GM12865 (cell line): Measurements from ENCODE around the gene S1PR3.

Experiments
- DNase-seq: peaks from one replicate; pipeline ENCODE4 v3.0.0; 2010; ENCODE audit warnings: low read depth
- H3K4me3 ChIP-seq: 2 replicates; pipeline ENCODE4 v1.5.1; 2011; ENCODE audit warnings: mild to moderate bottlenecking, low read depth, low read length, control low read depth
- TF ChIP-seq, protein P1 (sequence below): IDR thresholded peaks from 2 replicates; pipeline ENCODE4 v1.5.1; 2011; ENCODE audit warnings: low read length, control low read depth, low read depth, inconsistent platforms; ENCODE audit not compliant: insufficient read depth; ENCODE audit errors: missing control alignments

Gene S1PR3

DNA sequence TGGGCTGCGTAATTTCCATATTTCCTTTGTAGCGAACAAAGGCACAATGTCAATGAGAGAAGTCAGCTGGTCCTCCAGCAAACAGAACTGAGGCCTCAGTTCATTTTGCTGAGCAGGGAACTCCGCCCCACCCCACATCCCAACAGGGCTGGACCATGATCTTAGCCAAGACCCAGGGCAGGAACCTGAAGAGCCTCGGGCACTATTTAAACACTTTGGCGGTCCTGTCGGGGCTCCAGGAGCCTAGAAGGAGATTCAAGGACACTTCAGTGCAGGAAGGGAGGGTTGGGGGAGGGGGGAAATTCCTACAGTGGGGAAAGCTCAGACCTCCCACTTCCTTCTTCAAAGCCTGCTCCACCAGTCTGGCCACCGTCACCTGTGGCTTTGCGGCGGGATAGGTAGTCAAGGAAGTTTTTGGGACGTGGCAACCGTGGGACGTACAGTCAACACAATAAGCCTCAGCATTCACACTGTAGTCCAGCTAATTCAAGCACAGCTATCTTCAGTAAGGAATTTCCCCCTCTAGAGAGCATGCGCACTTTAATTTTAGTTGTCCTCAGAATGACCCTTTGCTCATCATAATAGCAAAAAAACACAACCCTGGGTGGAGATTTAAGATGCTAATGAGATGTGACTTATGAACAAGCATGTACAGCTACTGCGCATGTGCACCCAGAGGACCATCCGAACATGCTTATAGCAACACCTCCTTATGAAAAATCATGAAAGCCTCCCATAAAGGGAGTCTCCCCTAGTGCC, 30.9 kb downstream of the S1PR3 start:
- DNase-seq: no peak
- TF ChIP-seq, protein P1, sequence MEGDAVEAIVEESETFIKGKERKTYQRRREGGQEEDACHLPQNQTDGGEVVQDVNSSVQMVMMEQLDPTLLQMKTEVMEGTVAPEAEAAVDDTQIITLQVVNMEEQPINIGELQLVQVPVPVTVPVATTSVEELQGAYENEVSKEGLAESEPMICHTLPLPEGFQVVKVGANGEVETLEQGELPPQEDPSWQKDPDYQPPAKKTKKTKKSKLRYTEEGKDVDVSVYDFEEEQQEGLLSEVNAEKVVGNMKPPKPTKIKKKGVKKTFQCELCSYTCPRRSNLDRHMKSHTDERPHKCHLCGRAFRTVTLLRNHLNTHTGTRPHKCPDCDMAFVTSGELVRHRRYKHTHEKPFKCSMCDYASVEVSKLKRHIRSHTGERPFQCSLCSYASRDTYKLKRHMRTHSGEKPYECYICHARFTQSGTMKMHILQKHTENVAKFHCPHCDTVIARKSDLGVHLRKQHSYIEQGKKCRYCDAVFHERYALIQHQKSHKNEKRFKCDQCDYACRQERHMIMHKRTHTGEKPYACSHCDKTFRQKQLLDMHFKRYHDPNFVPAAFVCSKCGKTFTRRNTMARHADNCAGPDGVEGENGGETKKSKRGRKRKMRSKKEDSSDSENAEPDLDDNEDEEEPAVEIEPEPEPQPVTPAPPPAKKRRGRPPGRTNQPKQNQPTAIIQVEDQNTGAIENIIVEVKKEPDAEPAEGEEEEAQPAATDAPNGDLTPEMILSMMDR: no peak
- no peak overlapping the region for H3K4me3 ChIP-seq

DNA sequence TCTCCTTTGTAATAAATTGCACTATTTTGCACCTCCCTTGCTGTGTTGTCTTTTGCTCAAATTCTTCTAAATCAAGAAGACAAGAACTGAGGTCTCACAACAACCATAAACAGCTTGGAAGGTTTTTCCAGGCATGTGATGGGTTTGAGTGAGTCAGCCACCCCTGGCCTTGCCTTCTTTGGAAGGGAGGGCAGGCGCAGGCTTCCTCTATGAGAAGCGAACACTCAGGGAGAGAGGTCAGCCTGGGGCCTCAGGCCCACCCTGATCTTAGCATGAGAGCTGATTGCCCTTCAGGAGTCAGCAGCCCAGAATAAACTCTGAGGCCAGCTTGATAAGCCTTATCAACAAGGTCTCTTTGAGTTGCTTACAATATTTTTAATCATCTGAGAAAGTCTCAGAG, 31.6 kb downstream of the S1PR3 start:
- H3K4me3 ChIP-seq: no peak overlapping the region
- TF ChIP-seq, protein P1: no peak
- no peak for DNase-seq

DNA sequence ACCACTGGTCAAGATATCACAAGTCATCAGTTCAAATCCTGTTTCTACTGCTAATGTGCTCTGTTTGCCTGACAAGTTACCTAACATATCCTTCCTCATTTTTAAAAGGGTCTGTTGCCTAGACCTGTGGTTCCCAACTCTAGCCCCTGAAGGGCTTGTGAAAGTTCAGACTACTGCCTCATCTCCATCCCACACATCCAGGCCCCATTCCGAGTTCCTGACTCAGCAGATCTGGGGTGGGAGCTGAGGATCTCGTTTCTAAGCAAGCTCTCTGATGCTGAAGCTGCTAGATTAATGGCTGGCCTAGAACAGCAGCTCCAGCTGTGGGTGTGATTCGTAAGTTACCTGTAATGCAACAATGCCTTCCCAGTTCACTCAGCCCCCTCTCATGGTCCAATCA, 32.5 kb downstream of the S1PR3 start:
- H3K4me3 ChIP-seq: no peak overlapping the region
- DNase-seq: no peak
- TF ChIP-seq, protein P1: no peak

DNA sequence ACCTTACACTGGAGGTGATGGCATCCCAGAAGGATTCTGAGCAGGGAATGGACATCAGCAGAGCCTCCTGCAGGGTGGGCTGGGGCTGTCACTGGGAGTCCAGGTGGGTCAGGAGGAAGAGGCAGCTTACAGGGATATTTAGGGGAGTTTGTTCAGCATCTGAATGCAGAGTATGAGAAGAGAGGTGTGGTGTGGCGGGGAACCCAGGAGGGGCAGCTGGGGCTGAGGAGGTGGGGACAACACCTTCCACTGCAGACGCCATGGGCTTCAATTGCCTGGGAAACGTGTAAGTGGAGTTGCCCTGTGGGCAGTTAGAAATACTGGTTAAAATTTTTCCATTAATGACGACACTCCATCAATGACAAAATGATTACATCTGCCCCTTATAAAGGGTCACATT, 33.5 kb downstream of the S1PR3 start:
- no peak overlapping the region for H3K4me3 ChIP-seq
- no peak for DNase-seq
- TF ChIP-seq, protein P1: no peak

DNA sequence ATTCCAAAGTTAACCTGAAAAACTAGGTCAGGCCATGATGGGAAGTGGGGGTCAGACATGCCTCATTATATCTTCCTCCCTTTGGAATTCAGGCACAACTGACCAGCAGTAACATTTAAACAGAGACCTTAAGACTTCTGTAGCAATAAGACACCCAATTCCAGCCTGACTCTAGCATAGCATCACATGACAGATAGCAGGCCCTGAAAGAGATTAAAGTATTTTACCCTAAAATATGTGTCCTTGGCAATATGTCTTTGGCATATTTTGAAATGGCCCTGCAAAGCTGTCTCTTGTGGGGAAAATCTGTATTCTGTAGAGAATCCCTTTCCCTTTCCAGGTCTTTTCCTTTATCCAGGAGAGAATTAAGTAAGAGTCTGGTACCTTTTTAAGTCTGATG, 34.3 kb downstream of the S1PR3 start:
- no peak overlapping the region for H3K4me3 ChIP-seq
- TF ChIP-seq, protein P1: no peak
- DNase-seq: no peak

DNA sequence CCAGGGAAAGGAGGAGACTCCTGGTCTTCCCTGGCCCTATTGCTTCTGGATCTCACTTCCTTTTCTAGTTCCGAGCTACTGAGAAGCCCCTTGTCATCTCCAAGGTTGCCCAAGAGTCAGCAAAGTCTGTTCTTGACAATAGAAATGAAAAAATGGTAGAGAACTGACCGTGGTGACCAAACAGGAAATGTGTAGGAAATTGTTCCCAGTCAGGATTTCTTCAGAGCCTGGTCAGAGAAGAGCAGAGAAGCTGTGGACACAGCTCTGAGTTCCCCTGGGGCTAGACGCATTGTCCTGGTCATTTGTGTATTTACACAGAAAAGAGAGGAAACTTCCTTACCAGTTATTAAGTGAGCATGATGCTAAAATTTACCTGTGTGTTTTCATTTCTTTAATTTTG, 35.6 kb downstream of the S1PR3 start:
- TF ChIP-seq, protein P1: no peak
- DNase-seq: no peak
- H3K4me3 ChIP-seq: no peak overlapping the region

DNA sequence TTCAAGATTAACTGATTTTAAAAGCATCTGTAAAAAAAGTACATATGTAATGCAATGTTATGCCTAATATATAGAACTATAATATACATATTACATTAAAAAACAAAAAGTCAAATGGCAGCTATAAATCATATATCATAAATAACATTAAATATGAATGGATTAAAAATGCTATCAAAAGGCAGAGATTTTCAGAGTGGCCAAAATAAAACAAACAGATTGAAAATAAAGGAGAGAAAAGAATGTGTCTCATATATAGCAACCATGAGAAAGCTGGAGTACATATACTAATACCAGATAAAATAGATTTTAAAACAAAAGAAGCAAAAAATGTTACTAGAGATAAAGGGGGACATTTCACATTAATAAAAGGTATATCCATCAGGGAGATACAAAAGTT, 38.5 kb downstream of the S1PR3 start:
- H3K4me3 ChIP-seq: no peak overlapping the region
- no peak for DNase-seq
- TF ChIP-seq, protein P1: no peak
